Fibroblast of the aortic adventitia (primary cell): ENCODE measurements around the gene ZDHHC19. TPM values are rescaled to one million over a fixed set of nuclear protein-coding genes. Genes with fewer than 3 reads are reported as not detected.
"Not testable (repeated sequence)": the region's sequence is repeated elsewhere in the genome, so short reads cannot be mapped to it uniquely, and the experiment has no call there.

ENCODE experiments used
- DNase-seq: peaks from one replicate; pipeline ENCODE4 v3.0.0-alpha.2; 2010; ENCODE audit warnings: low read depth
- H3K4me3 ChIP-seq: 2 replicates; pipeline ENCODE4 v1.5.1; 2011; ENCODE audit warnings: low read depth, mild to moderate bottlenecking, control low read depth, low read length, moderate library complexity
- total RNA-seq: library from RNA; depleted of rRNA; stranded (reverse); fragments of >200 nt; gene quantifications from 2 replicates; pipeline ENCODE4 v1.2.3, GENCODE V29; 2012; ENCODE audit warnings: low replicate concordance
- TF ChIP-seq, protein P1 (sequence below): IDR thresholded peaks from 2 replicates; pipeline ENCODE4 v1.5.1; 2011; ENCODE audit warnings: mild to moderate bottlenecking, low read length, control low read depth, inconsistent platforms; ENCODE audit not compliant: insufficient read depth

ZDHHC19 gene
- total RNA-seq, 1 donor = not detected

DNA sequence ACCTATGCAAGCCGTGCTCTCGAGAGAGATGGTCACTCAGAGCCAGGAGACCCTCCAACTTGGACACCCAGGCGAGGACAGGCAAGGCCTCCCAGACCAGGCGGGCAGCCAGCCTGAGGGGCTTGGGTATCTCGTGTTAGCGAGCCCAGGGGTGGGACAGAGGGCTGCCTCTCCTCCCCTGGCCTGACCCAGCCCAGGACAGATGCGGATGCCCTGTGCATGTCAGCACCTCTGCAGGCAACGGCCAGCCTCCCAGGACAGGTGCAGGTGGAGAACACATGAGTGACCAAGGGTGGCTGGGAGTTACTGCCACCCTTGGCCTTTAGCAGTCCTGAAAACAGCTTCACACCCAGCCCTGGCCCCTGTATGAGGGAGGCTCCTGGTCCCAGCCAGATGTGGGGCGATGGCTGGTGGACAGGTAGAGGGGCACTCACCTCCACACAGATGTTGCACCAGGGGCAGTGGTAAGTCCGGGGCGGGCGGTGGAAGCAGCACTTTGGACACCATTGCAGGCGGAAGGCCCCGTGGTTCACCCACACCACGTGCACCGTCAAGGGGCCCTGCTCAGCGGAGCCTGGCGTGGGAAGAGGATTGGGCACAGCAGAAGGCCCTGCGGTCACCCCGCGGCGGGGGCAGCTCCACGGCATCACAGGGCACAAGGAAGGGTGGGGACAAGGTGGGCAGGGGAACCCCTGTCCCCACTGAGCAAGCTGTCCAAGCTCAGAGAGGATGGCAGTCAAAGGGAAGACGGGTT is 2.1 kb downstream of the ZDHHC19 start:
- H3K4me3 ChIP-seq = no peak overlapping the region
- no peak for DNase-seq
- TF ChIP-seq, protein P1, sequence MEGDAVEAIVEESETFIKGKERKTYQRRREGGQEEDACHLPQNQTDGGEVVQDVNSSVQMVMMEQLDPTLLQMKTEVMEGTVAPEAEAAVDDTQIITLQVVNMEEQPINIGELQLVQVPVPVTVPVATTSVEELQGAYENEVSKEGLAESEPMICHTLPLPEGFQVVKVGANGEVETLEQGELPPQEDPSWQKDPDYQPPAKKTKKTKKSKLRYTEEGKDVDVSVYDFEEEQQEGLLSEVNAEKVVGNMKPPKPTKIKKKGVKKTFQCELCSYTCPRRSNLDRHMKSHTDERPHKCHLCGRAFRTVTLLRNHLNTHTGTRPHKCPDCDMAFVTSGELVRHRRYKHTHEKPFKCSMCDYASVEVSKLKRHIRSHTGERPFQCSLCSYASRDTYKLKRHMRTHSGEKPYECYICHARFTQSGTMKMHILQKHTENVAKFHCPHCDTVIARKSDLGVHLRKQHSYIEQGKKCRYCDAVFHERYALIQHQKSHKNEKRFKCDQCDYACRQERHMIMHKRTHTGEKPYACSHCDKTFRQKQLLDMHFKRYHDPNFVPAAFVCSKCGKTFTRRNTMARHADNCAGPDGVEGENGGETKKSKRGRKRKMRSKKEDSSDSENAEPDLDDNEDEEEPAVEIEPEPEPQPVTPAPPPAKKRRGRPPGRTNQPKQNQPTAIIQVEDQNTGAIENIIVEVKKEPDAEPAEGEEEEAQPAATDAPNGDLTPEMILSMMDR = no peak

DNA sequence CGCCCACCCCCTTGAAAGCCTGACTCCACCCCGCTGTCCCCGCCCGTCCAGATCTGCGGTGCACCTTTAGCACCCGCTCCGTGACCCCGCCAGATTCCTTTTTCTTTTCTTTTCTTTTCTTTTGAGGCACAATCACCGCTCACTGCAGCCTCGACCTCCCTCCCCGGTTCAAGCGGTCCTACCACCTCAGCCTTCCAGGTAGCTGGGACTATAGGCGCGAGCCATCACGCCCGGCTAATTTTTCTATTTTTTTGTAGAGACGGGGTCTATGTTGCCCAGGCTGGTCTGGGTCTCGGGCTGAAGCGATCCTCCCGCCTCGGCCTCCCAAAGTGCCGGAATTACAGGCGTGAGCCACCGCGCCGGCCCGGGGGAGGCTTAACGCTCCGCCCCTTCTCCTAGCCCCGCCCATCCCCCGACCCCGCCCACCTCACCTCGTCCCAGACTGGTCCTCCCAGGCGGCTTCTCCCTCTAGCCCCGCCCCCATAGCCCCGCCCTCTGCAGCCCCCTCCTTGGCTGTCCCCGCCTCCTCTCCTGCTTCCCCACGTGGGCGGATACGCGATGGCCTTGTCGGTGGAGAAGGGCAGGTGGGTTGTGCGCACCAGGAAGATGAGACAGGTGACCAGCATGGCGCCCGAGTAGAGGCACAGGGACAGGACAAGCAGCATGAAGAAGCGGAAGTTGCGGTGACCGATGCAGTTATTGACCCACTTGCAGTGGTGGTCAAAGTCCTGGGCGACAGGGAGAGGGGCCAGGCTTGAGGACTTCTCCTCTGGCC is 3.2 kb downstream of the ZDHHC19 start:
- peak overlapping the region; percentile 54 for H3K4me3 ChIP-seq
- TF ChIP-seq, protein P1 = no peak
- no peak for DNase-seq

DNA sequence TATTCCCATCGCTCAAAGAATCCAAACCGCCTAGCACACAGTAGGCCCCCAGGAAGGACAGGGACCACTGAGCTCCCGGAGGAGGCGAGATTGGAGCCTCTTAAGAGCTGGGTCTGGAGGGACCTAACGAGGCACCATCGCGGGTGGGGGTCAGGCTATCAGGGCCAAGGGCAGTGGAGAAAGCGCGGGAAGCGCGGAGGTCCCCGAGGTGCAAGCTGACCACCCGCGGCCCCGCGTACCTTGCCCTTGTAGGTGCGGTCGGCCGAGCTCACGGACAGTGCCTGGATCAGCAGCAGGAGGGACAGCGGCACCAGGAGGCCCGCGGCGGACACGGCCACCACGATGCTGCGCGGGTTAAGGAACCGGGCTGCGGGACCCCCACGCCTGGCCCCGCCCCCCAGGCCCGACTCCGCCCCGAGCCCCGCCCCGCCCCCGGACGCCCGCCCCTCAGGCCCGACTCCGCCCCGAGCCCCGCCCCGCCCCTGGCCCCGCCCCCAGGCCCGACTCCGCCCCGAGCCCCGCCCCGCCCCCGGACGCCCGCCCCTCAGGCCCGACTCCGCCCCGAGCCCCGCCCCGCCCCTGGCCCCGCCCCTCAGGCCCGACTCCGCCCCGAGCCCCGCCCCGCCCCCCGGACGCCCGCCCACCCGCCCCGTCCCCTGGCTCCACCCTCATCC is 3.9 kb downstream of the ZDHHC19 start:
- H3K4me3 ChIP-seq = peak overlapping the region; percentile 47
- TF ChIP-seq, protein P1 = no peak

DNA sequence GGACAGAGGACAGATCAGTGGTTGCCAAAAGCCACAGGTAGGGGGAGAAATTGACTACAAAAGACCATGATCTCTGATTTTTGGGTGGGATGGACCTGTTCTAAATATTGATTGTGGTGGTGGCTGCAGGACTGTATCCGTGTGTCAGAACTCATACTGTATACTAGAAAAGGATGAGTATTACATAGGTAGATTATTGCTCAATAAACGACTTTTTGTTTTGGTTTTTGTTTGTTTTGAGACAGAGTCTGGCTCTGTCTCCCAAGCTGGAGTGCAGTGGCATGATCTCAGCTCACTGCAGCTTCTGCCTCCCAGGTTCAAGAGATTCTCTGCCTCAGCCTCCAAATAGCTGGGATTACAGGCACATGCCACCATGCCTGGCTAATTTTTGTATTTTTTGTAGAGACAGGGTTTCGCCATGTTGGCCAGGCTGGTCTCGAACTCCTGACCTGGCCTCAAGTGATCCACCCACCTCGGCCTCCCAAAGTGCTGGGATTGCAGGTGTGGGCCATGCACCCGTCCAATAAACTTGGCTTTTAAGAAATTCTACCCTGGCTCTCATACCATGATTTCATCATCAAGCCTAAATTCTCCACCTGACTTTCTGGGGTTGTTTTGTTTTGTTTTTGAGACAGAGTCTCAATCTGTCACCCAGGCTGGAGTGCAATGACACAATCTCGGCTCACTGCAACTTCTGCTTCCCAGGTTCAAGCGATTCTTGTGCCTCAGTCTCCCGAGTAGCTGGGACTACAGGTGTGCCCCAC is 5.6 kb downstream of the ZDHHC19 start:
- DNase-seq, H3K4me3 ChIP-seq: not testable (repeated sequence)

More for the DNA sequence above, 3.9 kb downstream of the ZDHHC19 start:
- DNase-seq = no peak

DNA sequence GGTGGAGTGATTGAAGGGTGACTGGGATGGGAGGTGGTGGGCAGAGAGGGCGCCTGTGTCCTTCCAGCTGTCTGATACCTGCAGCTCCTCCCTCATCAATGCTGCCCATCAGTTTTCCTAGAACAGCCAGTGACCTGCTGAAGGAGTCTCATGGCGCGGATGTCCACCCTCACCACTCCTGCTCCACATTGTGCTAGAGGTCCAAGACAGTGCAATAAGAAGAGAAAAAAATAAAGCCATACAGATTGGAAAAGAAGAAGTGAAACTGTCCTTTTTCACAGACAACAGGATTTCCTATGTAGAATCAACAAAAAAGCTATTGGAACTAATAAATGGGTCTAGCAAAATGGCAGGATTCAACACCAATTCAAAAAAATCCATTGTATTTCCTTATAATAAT is 7.4 kb downstream of the ZDHHC19 start:
- no peak for DNase-seq
- no peak overlapping the region for H3K4me3 ChIP-seq
- TF ChIP-seq, protein P1 = no peak

DNA sequence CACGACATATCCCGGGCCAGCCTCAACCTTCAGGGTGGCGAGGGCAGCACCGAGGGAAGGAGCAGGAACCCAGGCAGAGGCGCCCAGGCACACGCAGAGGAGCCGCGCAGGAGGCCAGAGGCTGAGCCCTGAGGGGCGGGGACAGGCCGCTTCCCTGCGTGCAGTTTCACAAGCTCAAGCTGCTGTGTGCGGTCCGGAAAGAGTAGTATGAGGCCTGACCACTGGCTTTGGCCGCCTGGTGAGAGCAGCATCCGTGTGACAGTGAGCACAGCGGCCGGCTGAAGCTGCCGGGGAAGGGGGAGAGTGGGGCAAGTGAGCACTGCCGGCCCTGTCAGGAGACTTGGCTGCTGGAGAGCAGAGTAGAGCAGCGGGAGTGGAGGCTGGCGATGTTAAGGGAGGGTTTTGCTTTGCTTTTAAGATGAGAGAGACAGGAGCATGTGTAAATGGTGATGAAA is 8.7 kb downstream of the ZDHHC19 start:
- peak; percentile 41 for DNase-seq
- TF ChIP-seq, protein P1 = no peak
- no peak overlapping the region for H3K4me3 ChIP-seq
